Measurements from ENCODE around the gene THOC6. TPM values are rescaled to one million over a fixed set of nuclear protein-coding genes. Genes with fewer than 3 reads are reported as not detected.

The THOC6 gene
- polyA plus RNA-seq, 1 experiment = 14.5 TPM

GRCh38 chr16:3021449-3022207 is 2.2 kb upstream of the THOC6 start:
- Histone ChIP-seq H3K27me3 (ENCODE audit: control insufficient read depth, insufficient read depth, low read length) (peaks cover 5% of the 10 kb centered on the region), H3K27ac (ENCODE audit: low read depth, low read length) (peak overlapping the region; percentile 99), H3K9me3 (ENCODE audit: control insufficient read depth, insufficient read depth, low read length) (no peaks in the 10 kb centered on the region; the same call in 1 of the 2 replicates), H3K4me3 (ENCODE audit: low read depth, low read length) (peak overlapping the region; percentile 94)
- ChIA-PET CTCF (interaction anchor here (3.1 kb wide), 1 partner anchor 10 kb away, joined by 13 read pairs; no protein-coding TSS in a partner anchor), POLR2A (interaction anchor here (0.7 to 3.8 kb wide), 12 partner anchors 9 to 136 kb away, joined by 3 to 30 read pairs (median 4); partner anchors contain the start of genes CLDN9 and PKMYT1)
- peak; percentile 52 for TF ChIP-seq CTCF (IDR thresholded peaks at IDR 0.05; ENCODE audit: low read depth, low read length)
- peak; percentile 80 for DNase-seq (ENCODE audit: low read depth, low spot score)

DNA sequence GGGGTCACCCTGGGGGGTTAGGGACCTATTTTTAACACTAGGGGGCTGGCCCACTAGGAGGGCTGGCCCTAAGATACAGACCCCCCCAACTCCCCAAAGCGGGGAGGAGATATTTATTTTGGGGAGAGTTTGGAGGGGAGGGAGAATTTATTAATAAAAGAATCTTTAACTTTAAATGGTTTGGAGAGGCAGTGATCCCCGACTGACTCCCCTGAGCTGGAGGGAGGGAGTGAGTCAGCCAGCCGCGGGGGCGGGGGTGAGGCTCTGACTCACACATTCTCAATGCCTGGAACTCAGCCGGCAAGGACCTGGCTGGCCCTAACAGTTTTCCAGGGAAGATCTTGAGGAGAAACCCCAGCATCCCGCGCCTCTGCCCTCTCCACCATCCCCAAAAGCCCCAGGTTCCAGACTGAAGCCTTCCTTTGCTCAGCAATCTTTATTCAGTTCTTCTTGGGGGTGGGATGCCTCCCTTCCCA is 1.6 kb upstream of the THOC6 start:
- peak; percentile 92 for DNase-seq (ENCODE audit: low read depth, low spot score)
- H3K27me3 ChIP-seq (ENCODE audit: control insufficient read depth, insufficient read depth, low read length) = peaks cover 3% of the 10 kb centered on the region
- H3K9me3 ChIP-seq (ENCODE audit: control insufficient read depth, insufficient read depth, low read length) = no peaks in the 10 kb centered on the region; the same call in 1 of the 2 replicates
- ChIA-PET POLR2A (interaction anchor here (0.6 to 3.8 kb wide), 8 partner anchors 9 to 1713 kb away, joined by 3 to 30 read pairs (median 4); partner anchors contain the start of gene CLDN9), CTCF (interaction anchor here (0.6 to 1.8 kb wide), 3 partner anchors 9 to 37 kb away, joined by 3 to 15 read pairs (median 6); no protein-coding TSS in a partner anchor)
- TF ChIP-seq CTCF (IDR thresholded peaks at IDR 0.05; ENCODE audit: low read depth, low read length) = no peak
- peak overlapping the region; percentile 99 for H3K27ac ChIP-seq (ENCODE audit: low read depth, low read length)
- peak overlapping the region; percentile 94 for H3K4me3 ChIP-seq (ENCODE audit: low read depth, low read length)

DNA sequence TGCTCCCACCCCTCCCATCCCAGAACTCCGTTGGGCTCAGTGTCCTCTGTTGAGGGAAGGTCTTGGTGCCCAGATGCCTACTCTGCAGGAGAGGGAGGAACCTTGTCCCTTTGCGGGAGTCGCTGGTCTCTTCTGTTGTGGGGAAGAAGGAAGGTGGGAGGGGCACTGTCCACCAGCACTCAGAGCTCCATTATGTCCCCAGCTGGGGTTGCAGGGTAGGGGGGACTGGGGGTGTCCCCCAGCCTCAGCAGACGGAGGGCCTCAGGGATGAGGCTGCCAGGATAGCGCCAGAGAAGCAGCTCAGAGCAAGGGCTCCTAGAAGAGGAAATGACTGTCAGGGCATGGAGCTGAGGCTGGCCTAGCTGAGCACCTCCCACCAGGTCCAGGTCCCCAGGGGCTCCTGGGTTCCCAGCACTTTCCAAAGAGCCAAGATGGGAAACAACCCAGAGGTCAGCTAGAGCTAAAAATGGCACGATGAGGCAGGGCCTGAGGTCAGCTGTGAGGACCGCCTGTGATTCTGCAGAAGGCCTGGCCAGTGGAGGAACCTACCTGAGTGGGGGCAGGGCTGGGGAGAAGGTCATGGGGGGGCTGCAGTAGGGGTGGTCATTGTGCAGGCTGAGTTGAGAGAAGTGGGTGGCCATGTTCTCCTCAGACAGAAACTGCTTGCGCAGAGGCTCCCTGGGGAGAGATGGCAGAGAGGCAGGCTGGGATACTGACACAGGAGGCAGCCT is 986 bp upstream of the THOC6 start:
- TF ChIP-seq CTCF (IDR thresholded peaks at IDR 0.05; ENCODE audit: low read depth, low read length) = no peak
- Histone ChIP-seq H3K27ac (ENCODE audit: low read depth, low read length) (peak overlapping the region; percentile 99), H3K9me3 (ENCODE audit: control insufficient read depth, insufficient read depth, low read length) (no peaks in the 10 kb centered on the region; the same call in 1 of the 2 replicates), H3K27me3 (ENCODE audit: control insufficient read depth, insufficient read depth, low read length) (no peaks in the 10 kb centered on the region), H3K4me3 (ENCODE audit: low read depth, low read length) (peak overlapping the region; percentile 94)
- DNase-seq (ENCODE audit: low read depth, low spot score) = no peak
- POLR2A ChIA-PET = interaction anchor here (0.6 to 3.8 kb wide), 9 partner anchors 8 to 1714 kb away, joined by 3 to 30 read pairs (median 4); partner anchors contain the start of gene CLDN9
- CTCF ChIA-PET = interaction anchor here (0.6 to 1.8 kb wide), 3 partner anchors 9 to 37 kb away, joined by 3 to 15 read pairs (median 6); no protein-coding TSS in a partner anchor

- no peaks in the 10 kb centered on the region for H3K27me3 ChIP-seq (ENCODE audit: control insufficient read depth, insufficient read depth, low read length)
- H3K27ac ChIP-seq (ENCODE audit: low read depth, low read length) = peak overlapping the region; percentile 99
- CTCF ChIA-PET = interaction anchor here (1.1 to 1.8 kb wide), 2 partner anchors 8 to 36 kb away, joined by 3 to 15 read pairs; no protein-coding TSS in a partner anchor
- no peak for DNase-seq (ENCODE audit: low read depth, low spot score)
- peak overlapping the region; percentile 94 for H3K4me3 ChIP-seq (ENCODE audit: low read depth, low read length)
- H3K9me3 ChIP-seq (ENCODE audit: control insufficient read depth, insufficient read depth, low read length) = no peaks in the 10 kb centered on the region; the same call in 1 of the 2 replicates
- TF ChIP-seq CTCF (IDR thresholded peaks at IDR 0.05; ENCODE audit: low read depth, low read length) = no peak
- POLR2A ChIA-PET = interaction anchor here (0.5 to 1.3 kb wide), 4 partner anchors 19 to 1644 kb away, joined by 3 to 5 read pairs (median 4); no protein-coding TSS in a partner anchor
Observed at GRCh38 chr16:3023415-3023668, 493 bp upstream of the THOC6 start.
